ENCODE data around the gene RPS14.
"Not testable (repeated sequence)": the region's sequence is repeated elsewhere in the genome, so short reads cannot be mapped to it uniquely, and the experiment has no call there.

RPS14 gene

GRCh38 chr5:150413902-150414790 is 35.4 kb downstream of the RPS14 start:
- DNase-seq (ENCODE audit: low read depth in 4 of 4, low spot score in 1 of 4), result not testable (repeated sequence)

GRCh38 chr5:150413176-150413901 is 36.2 kb downstream of the RPS14 start:
- no peak for DNase-seq (ENCODE audit: low read depth in 4 of 4, low spot score in 1 of 4)

GRCh38 chr5:150412319-150413175 is 37.0 kb downstream of the RPS14 start, which contains the start of gene CD74:
Gene CD74, minus strand, starts transcription at chr5:150412910. Its CDS starts 161 bp downstream, at chr5:150412749.
- peak; percentile 64 to 85 (median 76) for DNase-seq (ENCODE audit: low read depth in 4 of 4, low spot score in 1 of 4)

DNA sequence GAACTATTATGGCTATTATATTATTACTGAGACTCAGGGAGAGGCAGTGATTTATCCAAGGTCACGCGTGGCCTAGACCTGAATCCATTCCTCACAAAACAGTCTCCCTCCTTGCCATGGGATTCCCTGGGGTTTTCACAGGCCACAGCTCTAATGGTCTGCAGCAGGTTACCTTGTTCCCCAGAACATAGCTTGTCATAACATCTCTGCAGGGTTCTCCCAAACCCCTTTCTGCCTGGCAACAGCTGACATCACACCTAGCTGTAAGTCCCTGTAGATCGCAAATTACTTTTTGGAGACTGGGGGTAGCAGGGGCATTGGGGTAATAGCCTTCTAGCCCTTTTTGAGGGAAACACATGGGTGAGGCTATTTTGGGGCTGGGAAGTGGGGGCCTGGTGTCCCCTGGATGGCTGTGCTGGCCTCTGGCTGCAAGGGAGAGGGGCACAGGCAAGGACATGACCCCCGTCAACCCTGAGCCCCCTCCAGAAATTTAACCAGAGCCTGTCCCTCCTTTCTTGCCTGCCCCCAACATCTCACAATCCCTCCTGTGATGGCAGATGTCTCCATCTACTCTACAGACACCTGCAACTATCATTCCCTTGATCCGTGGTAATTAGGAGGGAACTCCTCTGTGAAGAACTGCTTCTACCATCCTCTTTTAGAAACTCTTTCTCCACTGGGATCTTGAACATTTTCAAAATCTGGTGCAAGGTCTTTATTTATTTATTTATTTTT is 38.1 kb downstream of the RPS14 start:
- peak in 3 of 4 experiments; percentile 34 to 41 (median 38) for DNase-seq (ENCODE audit: low read depth in 4 of 4, low spot score in 1 of 4)

GRCh38 chr5:150410524-150411244 is 38.9 kb downstream of the RPS14 start:
- DNase-seq (ENCODE audit: low read depth in 4 of 4, low spot score in 1 of 4), result peak in 2 of 4 experiments; percentile 18 to 34

GRCh38 chr5:150409638-150410523 is 39.7 kb downstream of the RPS14 start:
- peak in 1 of 4 experiments; percentile 18 for DNase-seq (ENCODE audit: low read depth in 4 of 4, low spot score in 1 of 4)

DNA sequence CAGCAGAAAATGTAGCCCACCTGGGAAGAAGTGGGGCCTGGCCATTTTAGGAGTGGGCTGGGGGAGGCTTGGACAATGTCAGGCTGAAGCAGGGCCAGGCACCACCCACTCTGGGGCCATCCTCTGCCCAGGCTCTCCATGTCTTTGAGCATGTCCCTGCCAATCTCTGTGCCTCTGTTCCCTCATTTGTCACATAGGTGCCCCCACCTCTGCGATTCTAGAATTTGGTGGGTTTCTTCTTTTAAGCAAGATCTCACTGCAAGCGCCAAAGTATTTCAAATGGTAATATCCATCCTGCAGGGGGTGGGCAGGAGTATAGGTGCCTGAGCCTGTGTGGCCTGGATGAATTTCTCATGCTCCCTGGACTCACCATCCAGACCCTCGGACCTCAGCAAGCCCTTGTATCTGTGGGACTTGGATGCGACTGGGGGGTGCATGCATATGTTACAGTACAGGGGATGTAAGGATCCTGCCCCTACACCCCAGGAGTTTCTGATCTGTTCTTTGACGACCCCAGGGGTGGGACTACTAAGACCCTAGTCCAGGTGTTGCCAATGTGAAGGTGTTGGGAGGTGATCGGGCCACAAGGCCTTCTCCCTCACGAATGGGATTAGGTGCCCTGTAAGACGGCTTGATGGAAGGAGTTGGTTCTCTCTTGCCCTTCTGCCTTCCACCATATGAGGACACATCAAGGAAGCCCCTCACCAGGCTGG is 41.2 kb downstream of the RPS14 start:
- no peak for DNase-seq (ENCODE audit: low read depth in 4 of 4, low spot score in 1 of 4)

DNA sequence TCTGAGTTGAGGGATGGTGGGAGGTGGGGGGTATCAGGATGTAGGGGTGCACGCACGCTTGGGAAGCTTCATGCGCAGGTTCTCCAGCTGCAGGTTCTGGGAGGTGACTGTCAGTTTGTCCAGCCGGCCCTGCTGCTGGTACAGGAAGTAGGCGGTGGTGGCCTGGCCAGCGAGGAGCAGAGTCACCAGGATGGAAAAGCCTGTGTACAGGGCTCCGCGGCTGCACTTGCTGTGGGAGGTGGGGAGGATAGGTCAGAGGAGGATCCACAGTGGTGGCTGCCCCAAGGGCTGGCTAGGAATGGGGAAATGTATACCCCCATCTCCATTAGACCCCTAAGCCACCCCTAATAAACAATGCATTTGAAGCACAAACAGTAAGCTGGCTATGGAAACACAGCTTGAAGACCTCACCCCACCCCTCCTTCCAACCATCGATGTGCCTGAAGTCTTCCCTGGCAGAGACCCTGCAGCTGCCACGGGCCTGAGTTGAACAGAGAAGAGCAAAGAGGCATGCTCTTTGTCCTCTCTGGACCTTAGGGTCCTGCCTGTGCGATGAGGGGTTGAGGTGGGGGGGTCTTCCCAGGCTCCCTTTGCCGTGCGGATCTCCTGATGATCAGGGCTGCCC is 42.3 kb downstream of the RPS14 start:
- DNase-seq (ENCODE audit: low read depth in 4 of 4, low spot score in 1 of 4), result no peak

DNA sequence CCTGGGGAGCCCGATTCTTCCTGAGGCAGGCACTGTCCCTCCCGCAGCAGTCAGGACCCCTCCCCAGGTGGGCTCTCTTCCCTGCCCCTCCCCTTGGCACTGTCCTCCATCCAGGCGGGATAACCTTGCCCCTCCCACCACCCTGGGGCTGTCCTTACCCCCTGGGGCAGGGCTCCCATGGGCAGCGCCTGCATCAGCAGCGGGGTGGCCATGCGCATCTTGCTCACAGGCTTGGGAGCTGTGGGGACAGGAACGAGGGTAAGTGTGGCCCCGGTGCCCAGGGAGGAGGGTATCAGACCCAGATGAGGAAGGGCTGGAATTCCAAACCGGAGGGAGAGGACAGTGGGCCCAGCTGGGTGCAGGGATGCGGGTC is 42.8 kb downstream of the RPS14 start:
- no peak for DNase-seq (ENCODE audit: low read depth in 4 of 4, low spot score in 1 of 4)

GRCh38 chr5:150406103-150406722 is 43.3 kb downstream of the RPS14 start:
- no peak for DNase-seq (ENCODE audit: low read depth in 4 of 4, low spot score in 1 of 4)

DNA sequence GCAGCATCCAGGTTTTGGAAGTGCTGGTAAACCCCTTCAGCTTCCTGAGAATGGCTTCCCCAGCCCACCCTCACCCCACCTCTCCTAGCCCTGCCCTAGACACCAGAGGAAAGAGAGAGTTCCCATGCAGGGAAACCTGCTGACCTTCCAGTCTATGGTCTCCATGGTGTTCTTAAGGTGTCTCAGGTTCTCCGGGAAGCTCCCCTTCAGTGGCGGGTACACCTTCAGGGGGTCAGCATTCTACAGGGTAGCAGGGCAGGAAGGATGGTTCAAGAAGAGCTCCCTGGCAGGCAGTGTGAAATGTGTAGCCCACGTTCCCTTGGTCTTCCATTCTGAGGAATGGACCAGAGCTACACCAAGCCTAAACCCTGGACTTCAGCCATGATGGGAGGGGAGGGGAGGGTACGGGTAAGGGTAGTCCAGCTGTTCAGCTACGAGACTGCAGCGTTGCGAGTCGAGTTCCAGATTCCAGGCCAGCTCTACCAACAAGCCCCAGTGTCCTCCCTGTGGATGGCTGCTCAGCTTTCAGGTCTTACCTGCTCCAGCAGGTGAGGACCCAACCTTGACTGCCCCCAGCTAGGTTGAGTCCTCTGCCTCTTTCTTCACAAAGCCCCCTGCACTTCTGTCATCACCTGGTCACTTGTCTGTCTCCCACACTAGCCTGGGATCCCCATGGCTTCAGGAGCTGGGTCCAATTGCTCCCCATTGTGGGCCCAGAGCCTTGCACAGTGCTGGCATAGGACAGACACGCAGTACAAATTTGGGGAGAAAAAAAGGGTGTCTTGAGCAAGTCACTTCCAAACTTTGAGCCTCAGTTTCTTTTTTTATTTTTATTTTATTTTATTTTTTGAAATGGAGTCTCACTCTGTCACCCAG is 44.4 kb downstream of the RPS14 start:
- DNase-seq (ENCODE audit: low read depth in 4 of 4, low spot score in 1 of 4), result no peak

- no peak for DNase-seq (ENCODE audit: low read depth in 4 of 4, low spot score in 1 of 4)
Measured at GRCh38 chr5:150404535-150404934, 45.0 kb downstream of the RPS14 start.

GRCh38 chr5:150404121-150404520 is 45.4 kb downstream of the RPS14 start:
- DNase-seq (ENCODE audit: low read depth in 4 of 4, low spot score in 1 of 4), result no peak

DNA sequence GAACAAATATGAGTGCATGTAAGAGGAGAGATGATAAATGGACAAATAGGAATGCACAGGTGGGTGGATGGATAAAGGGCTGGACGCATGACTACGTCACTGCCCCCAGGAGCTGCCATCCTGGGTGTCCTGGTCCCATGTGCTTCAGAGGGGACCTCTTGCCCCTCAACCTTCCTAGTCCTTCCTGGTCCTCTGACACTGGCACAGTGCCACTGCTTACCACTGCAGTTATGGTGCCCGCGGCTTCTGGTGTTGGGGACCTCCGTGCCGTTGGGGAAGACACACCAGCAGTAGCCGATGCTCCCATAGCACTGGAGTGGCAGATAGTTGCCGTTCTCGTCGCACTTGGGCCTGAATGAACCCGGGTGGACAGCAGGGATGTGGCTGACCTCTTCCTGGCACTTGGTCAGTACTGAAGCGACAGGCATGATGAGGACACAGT is 46.6 kb downstream of the RPS14 start:
- no peak for DNase-seq (ENCODE audit: low read depth in 4 of 4, low spot score in 1 of 4)

DNA sequence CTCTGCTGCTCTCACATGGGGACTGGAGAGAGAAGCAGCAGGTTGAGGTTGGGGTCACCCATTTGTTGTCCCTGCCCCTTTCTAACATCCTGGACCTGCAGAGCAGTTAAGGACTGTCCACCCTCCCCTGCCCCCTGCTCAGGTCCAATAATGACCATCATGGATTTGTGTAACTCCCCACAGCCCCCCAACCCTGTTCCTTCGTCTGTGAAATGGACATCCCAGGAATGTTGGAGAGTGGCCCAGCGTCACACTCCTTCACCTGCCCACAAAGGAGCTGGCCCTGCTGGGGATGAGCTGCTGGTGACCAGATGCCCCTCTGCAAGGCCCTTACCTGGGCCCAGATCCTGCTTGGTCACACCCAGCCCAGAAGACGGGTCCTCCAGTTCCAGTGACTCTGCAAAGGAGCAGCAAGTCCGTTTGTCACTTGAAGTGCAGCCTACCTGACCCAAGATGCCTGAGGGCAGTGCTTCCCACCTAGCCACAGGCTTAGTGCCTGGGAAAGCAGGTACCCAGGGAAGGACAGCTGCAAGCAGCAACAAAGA is 47.2 kb downstream of the RPS14 start:
- no peak for DNase-seq (ENCODE audit: low read depth in 4 of 4, low spot score in 1 of 4)

Measured in stimulated activated CD4-positive, alpha-beta T cell treated with anti-CD3 and anti-CD28 coated beads, Interleukin-1b, Interleukin-23, amount 100 ng/mL, for 24 hours (primary cell).